HCT116 (cell line): ENCODE results near the gene CACNG1. TPM values are rescaled to one million over a fixed set of nuclear protein-coding genes. Genes with fewer than 3 reads are reported as not detected.

Experiments used
- ATAC-seq: fragments of 200-7000 bp; cut with Tn5 transposase; 2 replicates; pipeline ENCODE4 v1.9.1; 2020; ENCODE audit warnings: mild to moderate bottlenecking, moderate library complexity
- BruUV-seq: library from RNA; stranded (reverse); fragments of 400-500 nt; replicated peaks from 2 replicates; lab custom pipeline; 2021; lab: Mats Ljungman, UMichigan
- CTCF ChIA-PET: fragments of 300-600 bp; sonication (Branson Sonifier 250); formaldehyde crosslinking; loops from one replicate; lab custom pipeline; 2021; ENCODE audit warnings: antibody characterized with exemption; lab: Charles Lee
- POLR2A ChIA-PET: fragments of 300-600, 350-600 bp; sonication (Branson Sonifier 250); formaldehyde crosslinking; loops from one replicate; lab custom pipeline; 2021; ENCODE audit warnings: antibody characterized with exemption; lab: Charles Lee
- RAD21 ChIA-PET, 2 experiments: fragments of 300-600 bp; sonication (Branson Sonifier 250); formaldehyde crosslinking; loops; one replicate each; lab custom pipeline; 2023; ENCODE audit warnings: low total read pairs in 2 of 2; ENCODE audit not compliant: uncharacterized antibody in 2 of 2, unreplicated experiment in 2 of 2, low non-redundant PET in 1 of 2; lab: Charles Lee
- DNase-seq: peaks from one replicate; pipeline ENCODE4 v3.0.0-alpha.2; 2010; ENCODE audit warnings: low read depth, low spot score
- H2AFZ ChIP-seq: fragments of 200-600 bp; shearing (Covaris generic), sonication (generic); 2 replicates; pipeline ENCODE4 v1.6.1; 2017; ENCODE audit warnings: low read depth, mixed run types, mixed read lengths, antibody characterized with exemption, low read length; ENCODE audit not compliant: poor library complexity, severe bottlenecking
- H3K27ac ChIP-seq: 2 replicates; pipeline ENCODE4 v1.5.1; 2012; ENCODE audit warnings: low read depth, low read length
- H3K27me3 ChIP-seq: fragments of 200-600 bp; sonication (generic); 2 replicates; pipeline ENCODE4 v1.6.1; 2016; ENCODE audit warnings: mixed run types, low read length, mixed read lengths; ENCODE audit not compliant: insufficient read depth
- H3K36me3 ChIP-seq, 2 experiments: fragments of 200-500 bp in 1 of 2; fragments of 200-600 bp in 1 of 2; sonication (Bioruptor generic) in 1 of 2; sonication (generic) in 1 of 2; 2 replicates each; pipeline versions ENCODE4 v1.5.1 to v1.6.1; 2014 to 2016; ENCODE audit warnings: low read length in 2 of 2, inconsistent platforms in 1 of 2, mixed read lengths in 1 of 2, mixed run types in 1 of 2; ENCODE audit not compliant: insufficient read depth in 2 of 2, control insufficient read depth in 1 of 2
- H3K4me1 ChIP-seq, 2 experiments: fragments of 200-600 bp in 1 of 2; sonication (generic) in 1 of 2; 2 replicates each; pipeline versions ENCODE4 v1.5.1 to v1.6.1; 2012 to 2017; ENCODE audit warnings: low read length in 2 of 2, inconsistent platforms in 1 of 2, mild to moderate bottlenecking in 1 of 2, mixed read lengths in 1 of 2, mixed run types in 1 of 2, moderate library complexity in 1 of 2; ENCODE audit not compliant: insufficient read depth in 2 of 2, control insufficient read depth in 1 of 2
- H3K4me2 ChIP-seq: fragments of 200-600 bp; sonication (generic); 2 replicates; pipeline ENCODE4 v1.6.1; 2017; ENCODE audit warnings: mixed run types, low read length, mixed read lengths
- H3K4me3 ChIP-seq, 2 experiments: fragments of 200-600 bp in 1 of 2; sonication (generic) in 1 of 2; replicated peaks in 1 of 2; 2 replicates each; pipeline ENCODE4 v1.5.1; 2011 to 2016; ENCODE audit warnings: low read length in 2 of 2, control low read depth in 1 of 2, low read depth in 1 of 2, mild to moderate bottlenecking in 1 of 2, mixed read lengths in 1 of 2, mixed run types in 1 of 2
- H3K79me2 ChIP-seq: fragments of 200-600 bp; sonication (generic); 2 replicates; pipeline ENCODE4 v1.6.1; 2017; ENCODE audit warnings: mild to moderate bottlenecking, mixed run types, low read length, moderate library complexity, mixed read lengths; ENCODE audit not compliant: insufficient read depth
- H3K9ac ChIP-seq: fragments of 200-600 bp; sonication (generic); 2 replicates; pipeline ENCODE4 v1.6.1; 2016; ENCODE audit warnings: low read length, mixed read lengths
- H3K9me2 ChIP-seq: fragments of 200-600 bp; sonication (generic), shearing (Covaris generic); 2 replicates; pipeline ENCODE4 v1.6.1; 2017; ENCODE audit warnings: mixed run types, mild to moderate bottlenecking, moderate library complexity; ENCODE audit not compliant: insufficient read depth
- H3K9me3 ChIP-seq, 2 experiments: fragments of 200-500 bp in 1 of 2; fragments of 200-600 bp in 1 of 2; sonication (Bioruptor generic) in 1 of 2; sonication (generic) in 1 of 2; 2 replicates each; pipeline ENCODE4 v1.6.1; 2014 to 2017; ENCODE audit warnings: low read length in 2 of 2, mixed read lengths in 2 of 2, inconsistent platforms in 1 of 2, low read depth in 1 of 2, mild to moderate bottlenecking in 1 of 2, mixed run types in 1 of 2, moderate library complexity in 1 of 2; ENCODE audit not compliant: control insufficient read depth in 1 of 2, insufficient read depth in 1 of 2
- H4K20me1 ChIP-seq: fragments of 200-600 bp; sonication (generic), shearing (Covaris generic); 2 replicates; pipeline ENCODE4 v1.6.1; 2017; ENCODE audit warnings: mixed run types, mild to moderate bottlenecking, moderate library complexity; ENCODE audit not compliant: insufficient read depth
- ATF3 ChIP-seq: IDR thresholded peaks from 2 replicates; pipeline ENCODE4 v1.6.1; 2012
- CEBPB ChIP-seq: IDR thresholded peaks from 2 replicates; pipeline ENCODE4 v1.6.1; 2012; ENCODE audit warnings: low read depth
- CTCF ChIP-seq, 3 experiments: fragments of 200-600 bp in 1 of 3; sonication (generic) in 1 of 3; IDR thresholded peaks in 2 of 3; conservative IDR thresholded peaks in 1 of 3; 2 replicates each; pipeline ENCODE4 v1.5.1; 2012 to 2017; ENCODE audit warnings: low read depth in 2 of 3, low read length in 2 of 3, antibody characterized with exemption in 1 of 3, borderline replicate concordance in 1 of 3, control low read depth in 1 of 3, mild to moderate bottlenecking in 1 of 3, mixed read lengths in 1 of 3, mixed run types in 1 of 3, moderate library complexity in 1 of 3; ENCODE audit not compliant: insufficient read depth in 1 of 3
- EGR1 ChIP-seq: IDR thresholded peaks from 2 replicates; pipeline ENCODE4 v1.6.1; 2012; ENCODE audit warnings: low read depth
- ELF1 ChIP-seq: IDR thresholded peaks from 2 replicates; pipeline ENCODE4 v1.6.1; 2012; ENCODE audit warnings: low read depth, borderline replicate concordance
- EZH2 ChIP-seq: fragments of 200-600 bp; sonication (generic); IDR thresholded peaks from 2 replicates; pipeline ENCODE4 v1.6.1; 2017; ENCODE audit warnings: antibody characterized with exemption, mixed run types
- EZH2phosphoT487 ChIP-seq: fragments of 200-600 bp; IDR thresholded peaks from 2 replicates; pipeline ENCODE4 v1.6.1; 2018; ENCODE audit warnings: antibody characterized with exemption, borderline replicate concordance
- FOSL1 ChIP-seq: IDR thresholded peaks from 2 replicates; pipeline ENCODE4 v1.6.1; 2012; ENCODE audit warnings: low read depth
- JUND ChIP-seq: IDR thresholded peaks from 2 replicates; pipeline ENCODE4 v1.6.1; 2012
- POLR2A ChIP-seq: IDR thresholded peaks from 2 replicates; pipeline ENCODE4 v1.7.0; 2011; ENCODE audit warnings: borderline replicate concordance; ENCODE audit not compliant: insufficient read depth, insufficient read length; ENCODE audit errors: extremely low read depth
- POLR2AphosphoS5 ChIP-seq: IDR thresholded peaks from 2 replicates; pipeline ENCODE4 v1.6.1; 2011; ENCODE audit warnings: mild to moderate bottlenecking, low read depth, low read length, moderate library complexity
- RAD21 ChIP-seq: IDR thresholded peaks from 2 replicates; pipeline ENCODE4 v1.6.1; 2012; ENCODE audit warnings: low read depth, mild to moderate bottlenecking
- REST ChIP-seq: IDR thresholded peaks from 2 replicates; pipeline ENCODE4 v1.6.1; 2012; ENCODE audit warnings: low read depth
- SP1 ChIP-seq: IDR thresholded peaks from 2 replicates; pipeline ENCODE4 v1.6.1; 2012; ENCODE audit warnings: low read depth
- SRF ChIP-seq: IDR thresholded peaks from 2 replicates; pipeline ENCODE4 v1.6.1; 2012; ENCODE audit warnings: low read depth
- TCF7L2 ChIP-seq: IDR thresholded peaks from 2 replicates; pipeline ENCODE4 v1.7.0; 2011; ENCODE audit warnings: borderline replicate concordance, inconsistent platforms; ENCODE audit not compliant: insufficient read depth, insufficient read length; ENCODE audit errors: extremely low read depth
- ZBTB33 ChIP-seq: IDR thresholded peaks from 2 replicates; pipeline ENCODE4 v1.6.1; 2011; ENCODE audit warnings: mild to moderate bottlenecking, low read length, moderate library complexity; ENCODE audit not compliant: insufficient replicate concordance; ENCODE audit errors: extremely low read depth
- intact Hi-C: fragments of 100-400 bp; cut with micrococcal nuclease; formaldehyde crosslinking; loops from 2 replicates; pipeline ENCODE4 v1.10.0; 2022
- total RNA-seq: library from RNA; stranded (reverse); gene quantifications from one replicate; pipeline ENCODE4 v1.2.1, GENCODE V29; 2021; ENCODE audit not compliant: unreplicated experiment

Gene CACNG1
- total RNA-seq, 1 experiment from 2014 or later = not detected

- H3K9me2 ChIP-seq = no peaks in the 10 kb centered on the region
- TF ChIP-seq ATF3 = no peak
- no peak for TF ChIP-seq CTCF (IDR thresholded peaks at IDR 0.05 in 2 of 3, conservative IDR thresholded peaks at IDR 0.05 in 1 of 3; ENCODE audit: borderline replicate concordance in 1 of 3, insufficient read depth in 1 of 3, low read depth in 2 of 3, low read length in 2 of 3)
- TF ChIP-seq EZH2phosphoT487 = no peak
- no peak for TF ChIP-seq SRF
- TF ChIP-seq FOSL1 = no peak
- TF ChIP-seq TCF7L2 = no peak
- no peak for TF ChIP-seq RAD21
- no peak for TF ChIP-seq CEBPB
- TF ChIP-seq REST = no peak
- TF ChIP-seq EZH2 = no peak
- no peak for TF ChIP-seq EGR1
- TF ChIP-seq ELF1 = no peak
- TF ChIP-seq ZBTB33 = no peak
- no peak for TF ChIP-seq POLR2AphosphoS5
- no peak for TF ChIP-seq SP1
- no peak for TF ChIP-seq POLR2A
- no peak for TF ChIP-seq JUND
- TF ChIP-seq, all 23 proteins: peak for 0
- Histone ChIP-seq H3K9me3 (peaks cover 3 to 12% of the 10 kb centered on the region in 2 experiments; a peak in 1 of 4 replicates), H3K4me3 (no peak overlapping the region), H3K4me1 (no peaks in the 10 kb centered on the region), H3K27ac (no peak overlapping the region), H3K9ac (no peak overlapping the region), H3K4me2 (no peak overlapping the region), H2AFZ (no peak overlapping the region), H3K79me2 (no peaks in the 10 kb centered on the region), H3K36me3 (no peaks in the 10 kb centered on the region), H4K20me1 (no peaks in the 10 kb centered on the region), H3K27me3 (no peaks in the 10 kb centered on the region)
- no TSS peak for BruUV-seq
- DNase-seq (no peak), ATAC-seq (no peak; the same call in 1 of the 2 replicates)
- ChIA-PET POLR2A (no interaction called here), CTCF (no interaction called here), RAD21 (no interaction called here)
- intact Hi-C loops = no loop called here
These were observed 9.2 kb downstream of the CACNG1 start for GRCh38 chr17:67053438-67054000.
